Vagina (tissue), 2 donors: Measurements from ENCODE around the gene SIRT1.

Experiments used
- CTCF ChIP-seq, 3 experiments: fragments of 450-650 bp in 2 of 3; fragments of 200-600 bp in 1 of 3; sonication (generic) in 1 of 3; IDR thresholded peaks; one replicate each; pipeline ENCODE4 v1.5.1; 2017 to 2019; ENCODE audit warnings: antibody characterized with exemption in 3 of 3, mild to moderate bottlenecking in 2 of 3, moderate library complexity in 2 of 3
- POLR2A ChIP-seq, 2 donors: fragments of 450-650 bp; IDR thresholded peaks; one replicate each; pipeline ENCODE4 v1.6.1; 2017; ENCODE audit warnings: antibody characterized with exemption in 2 of 2, mild to moderate bottlenecking in 2 of 2, moderate library complexity in 2 of 2
- POLR2AphosphoS5 ChIP-seq, 2 donors: sonication (generic); formaldehyde crosslinking; IDR thresholded peaks; one replicate each; pipeline ENCODE4 v1.9.0; 2017; ENCODE audit warnings: antibody characterized with exemption in 2 of 2, mild to moderate bottlenecking in 2 of 2, low read depth in 1 of 2; ENCODE audit not compliant: insufficient read depth in 1 of 2

GRCh38 chr10:67955614-67956013, 71.2 kb downstream of the SIRT1 start:
- TF ChIP-seq CTCF (IDR thresholded peaks at IDR 0.05) (no peak), POLR2AphosphoS5 (IDR thresholded peaks at IDR 0.05; ENCODE audit: insufficient read depth in 1 of 2, low read depth in 1 of 2) (no peak), POLR2A (IDR thresholded peaks at IDR 0.05) (no peak)
